MG63 (cell line): ENCODE measurements around the gene TNFRSF6B. TPM values are rescaled to one million over a fixed set of nuclear protein-coding genes. Genes with fewer than 3 reads are reported as not detected.
"Not testable (repeated sequence)": the region's sequence is repeated elsewhere in the genome, so short reads cannot be mapped to it uniquely, and the experiment has no call there.

Experiments used
- DNase-seq: peaks from one replicate; pipeline ENCODE4 v3.0.0-alpha.2; 2020
- H3K27me3 ChIP-seq: fragments of 250-450 bp; sonication (Bioruptor Pico); 2 replicates; pipeline ENCODE4 v1.5.1; 2020; ENCODE audit warnings: mild to moderate bottlenecking, moderate library complexity
- H3K36me3 ChIP-seq: fragments of 250-450 bp; sonication (Bioruptor Pico); 2 replicates; pipeline ENCODE4 v1.5.1; 2020; ENCODE audit warnings: mild to moderate bottlenecking, moderate library complexity
- H3K4me3 ChIP-seq: fragments of 250-450 bp; sonication (Bioruptor Pico); 2 replicates; pipeline ENCODE4 v1.5.1; 2020; ENCODE audit warnings: mild to moderate bottlenecking, moderate library complexity
- H3K9me3 ChIP-seq: fragments of 250-450 bp; sonication (Bioruptor Pico); 2 replicates; pipeline ENCODE4 v1.5.1; 2020; ENCODE audit warnings: mild to moderate bottlenecking, moderate library complexity
- total RNA-seq: library from RNA; depleted of rRNA; stranded (reverse); fragments of >200 nt; shearing (Covaris generic); gene quantifications from 2 replicates; pipeline ENCODE4 v1.2.3, GENCODE V29; 2014; ENCODE audit warnings: low replicate concordance

Gene TNFRSF6B
- total RNA-seq, 1 experiment from 2014 or later: not detected

- Histone ChIP-seq H3K4me3 (peak overlapping the region; percentile 95), H3K36me3 (peaks cover 93% of the 10 kb centered on the region), H3K27me3 (no peaks in the 10 kb centered on the region), H3K9me3 (peaks cover 11% of the 10 kb centered on the region)
- DNase-seq: no peak
Measured at GRCh38 chr20:63708301-63709148, 12.1 kb downstream of the TNFRSF6B start.

GRCh38 chr20:63709149-63709527 is 12.7 kb downstream of the TNFRSF6B start:
- no peak for DNase-seq
- peak overlapping the region; percentile 95 for H3K4me3 ChIP-seq
- no peaks in the 10 kb centered on the region for H3K27me3 ChIP-seq
- H3K36me3 ChIP-seq: peaks cover 93% of the 10 kb centered on the region
- H3K9me3 ChIP-seq: peaks cover 11% of the 10 kb centered on the region

DNA sequence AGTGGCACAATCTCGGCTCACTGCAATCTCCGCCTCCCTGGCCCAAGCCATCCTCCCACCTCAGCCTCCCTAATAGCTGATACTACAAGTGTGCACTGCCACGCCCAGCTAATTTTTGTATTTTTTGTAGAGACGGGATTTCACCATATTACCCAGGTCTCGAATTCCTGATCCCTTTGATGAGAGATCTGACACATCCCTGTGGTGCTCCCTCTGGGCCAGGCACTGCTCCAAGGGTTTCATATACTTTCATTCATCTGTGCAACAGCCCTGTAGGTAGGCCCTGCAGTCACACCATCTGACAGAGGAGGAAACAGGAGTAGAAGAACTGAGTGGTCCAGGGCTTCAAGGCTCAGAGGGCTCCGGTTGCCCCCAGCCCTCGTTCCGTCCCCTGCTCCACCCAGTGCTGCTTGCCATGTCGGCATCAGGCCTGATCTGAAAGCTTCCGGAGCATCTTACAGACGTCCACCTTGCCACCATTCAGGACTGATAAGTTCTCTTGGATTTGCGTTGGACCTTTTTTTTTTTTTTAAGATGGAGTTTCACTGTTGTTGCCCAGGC is 14.7 kb downstream of the TNFRSF6B start:
- Histone ChIP-seq H3K4me3 (no peak overlapping the region), H3K36me3 (peaks cover 93% of the 10 kb centered on the region), H3K9me3 (peaks cover 24% of the 10 kb centered on the region), H3K27me3 (no peaks in the 10 kb centered on the region)
- DNase-seq: no peak

DNA sequence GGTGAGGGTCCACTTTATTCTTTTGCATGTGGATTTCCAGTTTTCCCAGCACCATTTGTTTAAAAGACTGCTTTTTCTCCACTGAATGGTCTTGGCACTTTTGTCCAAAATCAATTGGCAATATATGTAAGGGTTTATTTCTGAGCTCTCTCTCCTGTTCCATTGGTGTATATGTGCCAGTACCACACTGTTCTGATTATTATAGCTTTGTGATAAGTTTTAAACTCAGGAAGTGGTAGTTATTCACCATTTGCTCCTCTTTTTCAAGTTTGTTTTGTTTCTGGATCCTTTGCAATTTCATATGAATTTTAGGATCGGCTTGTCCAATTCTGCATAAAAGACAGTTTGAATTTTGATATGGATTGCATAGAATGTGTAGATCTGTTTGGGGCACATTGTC is 15.7 kb downstream of the TNFRSF6B start:
- H3K9me3 ChIP-seq: peaks cover 33% of the 10 kb centered on the region
- H3K36me3 ChIP-seq: peaks cover 93% of the 10 kb centered on the region
- H3K4me3 ChIP-seq: no peak overlapping the region
- no peaks in the 10 kb centered on the region for H3K27me3 ChIP-seq
- no peak for DNase-seq

- H3K36me3 ChIP-seq: peaks cover 100% of the 10 kb centered on the region
- H3K27me3 ChIP-seq: no peaks in the 10 kb centered on the region
- H3K4me3 ChIP-seq: no peak overlapping the region
- peaks cover 58% of the 10 kb centered on the region for H3K9me3 ChIP-seq
- no peak for DNase-seq
Measured at GRCh38 chr20:63714858-63715257, 18.4 kb downstream of the TNFRSF6B start.

- H3K9me3 ChIP-seq: peaks cover 53% of the 10 kb centered on the region
- DNase-seq: no peak
- no peak overlapping the region for H3K4me3 ChIP-seq
- peaks cover 93% of the 10 kb centered on the region for H3K36me3 ChIP-seq
- H3K27me3 ChIP-seq: no peaks in the 10 kb centered on the region
Measured at GRCh38 chr20:63718996-63719395, 22.5 kb downstream of the TNFRSF6B start.

- H3K9me3 ChIP-seq: peaks cover 37% of the 10 kb centered on the region
- H3K27me3 ChIP-seq, DNase-seq, H3K4me3 ChIP-seq: not testable (repeated sequence)
- H3K36me3 ChIP-seq: peaks cover 83% of the 10 kb centered on the region
Measured at GRCh38 chr20:63722967-63723622, 26.6 kb downstream of the TNFRSF6B start.

DNA sequence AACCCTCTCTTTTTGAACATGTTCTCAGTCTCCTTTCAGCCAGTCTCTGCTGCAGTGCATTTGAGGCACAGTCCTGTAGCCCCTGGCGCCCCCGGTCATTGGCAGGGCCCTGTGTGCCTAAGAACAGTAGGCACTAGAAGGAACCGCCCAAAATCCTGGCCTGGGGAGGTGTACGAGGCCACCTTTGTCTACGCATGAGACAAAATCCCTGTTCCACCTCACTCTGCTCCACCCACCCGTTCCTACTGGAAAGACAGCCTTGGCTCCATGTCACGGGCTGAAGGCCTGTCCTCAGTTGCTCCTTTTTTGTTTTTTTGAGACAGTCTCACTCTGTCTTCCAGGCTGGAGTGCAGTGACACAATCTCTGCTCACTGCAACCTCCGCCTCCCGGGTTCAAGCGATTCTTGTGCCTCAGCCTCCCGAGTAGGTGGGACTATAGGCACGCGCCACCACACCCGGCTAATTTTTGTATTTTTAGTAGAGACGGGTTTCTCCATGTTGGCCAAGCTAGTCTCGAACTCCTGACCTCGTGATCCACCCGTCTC is 33.8 kb downstream of the TNFRSF6B start:
- not testable (repeated sequence) for H3K27me3 ChIP-seq, DNase-seq, H3K4me3 ChIP-seq, H3K9me3 ChIP-seq
- peaks cover 47% of the 10 kb centered on the region for H3K36me3 ChIP-seq

GRCh38 chr20:63731410-63731809 is 35.0 kb downstream of the TNFRSF6B start:
- Histone ChIP-seq H3K36me3 (peaks cover 42% of the 10 kb centered on the region), H3K4me3 (no peak overlapping the region), H3K9me3 (no peaks in the 10 kb centered on the region), H3K27me3 (no peaks in the 10 kb centered on the region)
- no peak for DNase-seq

DNA sequence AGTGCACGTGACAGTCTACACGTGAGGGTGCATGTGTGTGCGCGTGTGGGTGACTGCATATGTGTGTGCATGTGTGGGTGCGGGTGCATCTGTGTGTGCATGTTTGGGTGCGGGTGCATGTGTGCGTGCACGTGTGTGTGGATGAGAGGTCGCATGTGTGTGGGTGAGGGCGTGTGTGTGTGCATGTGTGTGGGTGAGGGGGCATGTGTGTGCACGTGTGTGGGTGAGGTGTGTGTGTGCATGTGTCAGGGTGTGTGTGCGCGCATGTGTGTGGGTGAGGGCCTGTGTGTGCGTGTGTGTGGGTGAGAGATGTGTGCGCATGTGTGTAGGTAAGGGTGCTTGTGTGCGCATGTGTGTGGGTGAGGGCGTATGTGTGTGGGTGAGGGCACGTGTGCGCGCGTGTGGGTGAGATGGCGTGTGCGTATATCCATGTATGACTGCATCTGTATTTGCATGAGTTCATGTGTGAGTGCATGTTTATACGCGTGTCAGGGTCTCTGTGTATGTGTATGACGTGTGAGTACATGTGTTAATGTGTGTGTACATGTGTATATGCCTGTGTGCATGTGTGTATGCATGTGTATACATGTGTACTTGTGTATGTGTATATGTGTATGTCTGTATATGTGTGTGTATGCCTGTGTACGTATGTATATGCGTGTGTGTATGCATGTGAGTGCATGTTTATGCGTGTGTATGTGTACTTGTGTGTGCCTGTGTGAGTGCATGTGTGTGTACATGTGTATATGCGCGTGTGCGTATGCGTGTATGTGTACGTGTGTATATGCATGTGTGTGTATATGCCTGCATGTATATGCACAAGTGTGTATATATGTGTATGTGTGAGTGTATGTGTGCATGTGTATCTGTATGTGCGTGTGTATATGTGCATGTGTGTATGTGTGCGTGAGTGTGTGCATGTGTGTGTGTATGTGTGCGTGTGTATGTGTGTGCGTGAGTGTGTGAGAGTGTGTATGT is 36.0 kb downstream of the TNFRSF6B start:
- no peak for DNase-seq
- H3K36me3 ChIP-seq: peaks cover 34% of the 10 kb centered on the region
- no peaks in the 10 kb centered on the region for H3K9me3 ChIP-seq
- no peaks in the 10 kb centered on the region for H3K27me3 ChIP-seq
- no peak overlapping the region for H3K4me3 ChIP-seq

DNA sequence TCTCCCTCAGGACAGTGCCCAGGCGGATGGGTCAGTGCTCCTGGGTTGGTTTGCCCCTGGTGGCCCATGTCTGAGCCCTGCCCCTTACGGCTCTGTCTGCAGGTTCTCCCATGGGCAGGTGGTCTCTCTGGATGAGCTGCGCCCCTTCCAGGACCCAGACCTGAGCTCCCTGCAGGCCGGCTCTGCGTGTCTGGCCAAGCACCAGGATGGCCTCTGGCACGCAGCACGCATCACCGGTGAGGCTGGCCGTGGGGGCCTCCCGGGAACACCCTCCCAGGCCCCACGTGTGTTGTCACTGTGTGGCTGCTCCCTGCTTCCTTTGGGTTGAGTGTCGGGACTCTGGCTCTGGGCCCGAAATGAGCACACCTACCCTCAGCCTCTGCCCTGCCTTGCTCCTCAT is 36.7 kb downstream of the TNFRSF6B start:
- Histone ChIP-seq H3K9me3 (no peaks in the 10 kb centered on the region), H3K36me3 (peaks cover 32% of the 10 kb centered on the region), H3K4me3 (no peak overlapping the region), H3K27me3 (no peaks in the 10 kb centered on the region)
- no peak for DNase-seq

DNA sequence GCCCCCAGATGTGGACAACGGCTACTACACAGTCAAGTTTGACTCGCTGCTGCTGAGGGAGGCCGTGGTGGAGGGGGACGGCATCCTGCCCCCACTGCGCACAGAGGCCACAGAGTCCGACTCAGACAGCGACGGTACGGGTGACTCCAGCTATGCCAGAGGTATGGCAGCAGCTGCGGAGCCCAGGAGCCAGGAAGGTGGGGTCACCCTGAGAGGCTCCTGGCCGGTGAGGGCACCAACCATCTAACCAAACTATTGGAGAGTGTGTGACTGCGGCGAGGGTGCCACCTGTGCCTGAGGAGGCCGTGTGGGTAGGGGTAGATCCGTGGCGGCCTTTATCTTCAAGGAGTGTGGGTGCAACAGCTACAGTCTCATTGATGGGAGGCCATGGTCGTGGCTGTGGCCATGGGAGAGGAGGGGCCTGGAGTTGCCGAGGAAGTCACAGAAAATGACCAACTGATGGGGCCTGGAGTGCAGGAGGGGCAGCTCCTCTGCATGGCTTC is 37.2 kb downstream of the TNFRSF6B start:
- Histone ChIP-seq H3K9me3 (no peaks in the 10 kb centered on the region), H3K27me3 (no peaks in the 10 kb centered on the region), H3K36me3 (peaks cover 36% of the 10 kb centered on the region), H3K4me3 (no peak overlapping the region)
- DNase-seq: no peak

DNA sequence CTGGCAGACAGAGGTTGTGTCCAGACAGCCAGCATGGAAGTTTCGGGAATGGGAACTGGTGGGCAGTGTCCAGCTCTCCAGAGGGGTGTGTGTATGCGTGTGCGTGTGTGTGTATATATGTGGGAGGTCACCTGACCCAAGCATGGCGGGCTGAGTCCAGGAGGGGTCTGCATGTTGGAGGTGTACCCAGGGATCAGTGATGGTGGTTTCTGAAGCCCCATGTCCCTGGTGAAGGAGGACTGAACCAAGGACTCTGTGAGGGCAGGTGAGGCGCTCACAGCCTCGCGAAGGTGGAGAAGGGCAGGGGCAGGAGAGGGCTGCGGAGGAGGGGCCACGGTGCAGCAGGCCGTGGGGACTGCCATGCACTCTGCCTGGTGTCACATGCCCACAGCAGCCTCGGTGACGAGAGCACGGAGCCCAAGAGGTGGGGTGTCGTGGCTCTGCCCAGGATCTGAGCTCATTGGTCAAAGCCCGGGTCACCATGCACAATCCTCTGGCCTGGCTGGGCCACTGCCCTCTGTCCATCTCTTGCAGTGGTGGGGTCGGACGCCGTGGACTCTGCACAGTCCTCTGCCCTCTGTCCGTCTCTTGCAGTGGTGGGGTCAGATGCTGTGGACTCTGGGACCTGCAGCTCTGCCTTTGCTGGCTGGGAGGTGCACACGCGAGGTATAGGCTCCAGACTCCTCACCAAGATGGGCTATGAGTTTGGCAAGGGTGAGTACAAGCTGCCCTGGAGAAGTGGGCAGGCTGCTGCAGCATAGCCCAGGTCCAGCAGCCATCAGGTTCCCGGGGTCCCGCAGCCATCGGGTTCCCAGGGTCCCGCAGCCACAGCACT is 37.9 kb downstream of the TNFRSF6B start:
- peaks cover 37% of the 10 kb centered on the region for H3K36me3 ChIP-seq
- no peaks in the 10 kb centered on the region for H3K27me3 ChIP-seq
- H3K4me3 ChIP-seq: no peak overlapping the region
- H3K9me3 ChIP-seq: no peaks in the 10 kb centered on the region
- DNase-seq: no peak

DNA sequence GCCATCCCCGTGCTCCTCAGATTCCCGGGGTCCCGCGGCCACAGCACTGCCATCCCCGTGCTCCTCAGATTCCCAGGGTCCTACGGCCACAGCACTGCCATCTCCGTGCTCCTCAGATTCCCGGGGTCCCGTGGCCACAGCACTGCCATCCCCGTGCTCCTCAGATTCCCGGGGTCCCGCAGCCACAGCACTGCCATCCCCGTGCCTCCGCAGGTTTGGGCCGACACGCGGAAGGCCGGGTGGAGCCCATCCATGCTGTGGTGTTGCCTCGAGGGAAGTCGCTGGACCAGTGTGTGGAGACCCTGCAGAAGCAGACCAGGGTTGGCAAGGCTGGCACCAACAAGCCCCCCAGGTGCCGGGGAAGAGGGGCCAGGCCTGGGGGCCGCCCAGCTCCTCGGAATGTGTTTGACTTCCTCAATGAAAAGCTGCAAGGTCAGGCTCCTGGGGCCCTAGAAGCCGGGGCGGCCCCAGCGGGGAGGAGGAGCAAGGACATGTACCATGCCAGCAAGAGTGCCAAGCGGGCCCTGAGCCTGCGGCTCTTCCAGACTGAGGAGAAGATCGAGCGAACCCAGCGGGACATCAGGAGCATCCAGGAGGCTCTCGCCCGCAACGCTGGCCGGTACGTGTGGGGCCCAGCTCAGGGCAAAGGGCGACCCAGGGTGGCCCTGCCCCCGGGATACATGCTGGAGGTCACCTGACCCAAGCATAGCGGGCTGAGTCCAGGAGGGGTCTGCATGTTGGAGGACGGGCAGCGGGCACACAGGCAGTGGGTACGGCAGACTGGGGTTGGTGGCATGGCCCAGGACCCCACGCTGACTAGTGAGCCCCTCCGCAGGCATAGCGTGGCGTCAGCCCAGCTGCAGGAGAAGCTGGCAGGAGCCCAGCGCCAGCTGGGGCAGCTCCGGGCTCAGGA is 38.8 kb downstream of the TNFRSF6B start:
- H3K4me3 ChIP-seq: no peak overlapping the region
- H3K9me3 ChIP-seq: no peaks in the 10 kb centered on the region
- H3K27me3 ChIP-seq: no peaks in the 10 kb centered on the region
- no peak for DNase-seq
- H3K36me3 ChIP-seq: peaks cover 30% of the 10 kb centered on the region
